ENCODE data around the gene KIF4A. TPM values are rescaled to one million over a fixed set of nuclear protein-coding genes. Genes with fewer than 3 reads are reported as not detected.

KIF4A gene
- total and polyA plus RNA-seq, 4 donors: 0.33 to 2.4 (median 0.64) TPM

DNA sequence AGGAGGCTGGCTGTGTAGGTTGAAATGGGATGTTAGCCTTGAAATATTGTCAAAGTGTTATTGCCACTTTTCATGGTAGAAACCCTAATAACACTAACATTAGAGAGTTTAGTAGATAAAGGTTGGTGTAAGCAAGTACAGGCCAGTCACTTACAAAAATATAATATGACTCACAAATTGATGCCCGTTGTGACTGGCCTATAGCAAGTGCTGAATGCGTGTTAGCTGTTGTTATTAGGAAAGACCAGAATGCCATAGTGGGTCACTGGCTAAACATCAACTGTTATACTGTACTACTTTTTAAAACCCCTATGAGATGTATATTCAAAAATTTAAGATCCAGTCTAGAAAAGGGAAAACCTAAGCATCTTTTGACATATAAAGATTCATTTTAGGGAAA is 112.8 kb downstream of the KIF4A start:
- Histone ChIP-seq H3K36me3 (ENCODE audit: control insufficient read depth in 4 of 4, insufficient read depth in 4 of 4, low read length in 4 of 4) (no peaks in the 10 kb centered on the region), H3K9ac (ENCODE audit: insufficient read depth in 1 of 2, low read length in 2 of 2) (no peak overlapping the region), H3K27ac (ENCODE audit: low read depth in 1 of 2, low read length in 1 of 2) (no peak overlapping the region), H3K9me3 (ENCODE audit: control insufficient read depth in 4 of 4, insufficient read depth in 3 of 4, low read length in 3 of 4) (no peaks in the 10 kb centered on the region), H3K4me1 (ENCODE audit: control insufficient read depth in 5 of 5, insufficient read depth in 5 of 5, low read length in 5 of 5) (no peaks in the 10 kb centered on the region), H3K27me3 (ENCODE audit: control insufficient read depth in 3 of 3, insufficient read depth in 3 of 3, low read length in 2 of 3) (no peaks in the 10 kb centered on the region), H3K4me3 (no peak overlapping the region)
- WGBS, 2 donors: 75 to 92% methylated on average over 2 of the region's 2 CpGs
- ATAC-seq (ENCODE audit: insufficient read depth, low FRiP score): no peak
- no peak for DNase-seq
- no peak for TF ChIP-seq CTCF (IDR thresholded peaks at IDR 0.05; ENCODE audit: control extremely low read depth, extremely low read depth)

GRCh38 chrX:70405003-70405402 is 115.1 kb downstream of the KIF4A start:
- TF ChIP-seq CTCF (IDR thresholded peaks at IDR 0.05; ENCODE audit: control extremely low read depth, extremely low read depth): no peak
- Histone ChIP-seq H3K9me3 (ENCODE audit: control insufficient read depth in 4 of 4, insufficient read depth in 3 of 4, low read length in 3 of 4) (no peaks in the 10 kb centered on the region), H3K27ac (ENCODE audit: low read depth in 1 of 2, low read length in 1 of 2) (no peak overlapping the region), H3K27me3 (ENCODE audit: control insufficient read depth in 3 of 3, insufficient read depth in 3 of 3, low read length in 2 of 3) (no peaks in the 10 kb centered on the region), H3K9ac (ENCODE audit: insufficient read depth in 1 of 2, low read length in 2 of 2) (no peak overlapping the region), H3K36me3 (ENCODE audit: control insufficient read depth in 4 of 4, insufficient read depth in 4 of 4, low read length in 4 of 4) (no peaks in the 10 kb centered on the region), H3K4me3 (no peak overlapping the region), H3K4me1 (ENCODE audit: control insufficient read depth in 5 of 5, insufficient read depth in 5 of 5, low read length in 5 of 5) (no peaks in the 10 kb centered on the region)
- no peak for ATAC-seq (ENCODE audit: insufficient read depth, low FRiP score)
- no peak for DNase-seq
- 74 to 100% methylated on average over 1 of the region's 1 CpG for WGBS, 2 donors

DNA sequence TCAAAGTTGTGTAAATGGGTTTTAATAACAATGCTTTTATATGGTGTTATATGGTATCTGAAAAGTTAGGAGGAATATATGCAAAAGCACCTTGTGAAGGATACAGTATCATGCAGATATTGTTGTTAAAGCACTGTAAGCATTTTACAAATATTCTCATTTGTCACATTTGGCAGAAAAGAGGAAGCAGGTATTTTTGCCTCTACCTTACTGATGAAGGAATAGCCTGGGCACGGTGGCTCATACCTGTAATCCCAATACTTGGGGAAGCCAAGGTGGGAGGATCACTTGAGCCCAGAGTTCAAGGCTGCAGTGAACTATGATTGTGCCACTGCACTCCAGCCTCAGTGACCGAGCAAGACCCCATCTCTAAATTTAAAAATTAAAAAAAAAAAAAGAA is 121.0 kb downstream of the KIF4A start:
- Histone ChIP-seq H3K4me1 (ENCODE audit: control insufficient read depth in 5 of 5, insufficient read depth in 5 of 5, low read length in 5 of 5) (no peaks in the 10 kb centered on the region), H3K9me3 (ENCODE audit: control insufficient read depth in 4 of 4, insufficient read depth in 3 of 4, low read length in 3 of 4) (no peaks in the 10 kb centered on the region), H3K27me3 (ENCODE audit: control insufficient read depth in 3 of 3, insufficient read depth in 3 of 3, low read length in 2 of 3) (no peaks in the 10 kb centered on the region), H3K9ac (ENCODE audit: insufficient read depth in 1 of 2, low read length in 2 of 2) (no peak overlapping the region), H3K27ac (ENCODE audit: low read depth in 1 of 2, low read length in 1 of 2) (no peak overlapping the region), H3K4me3 (no peak overlapping the region), H3K36me3 (ENCODE audit: control insufficient read depth in 4 of 4, insufficient read depth in 4 of 4, low read length in 4 of 4) (peaks cover 0 to 2% (median 0%) of the 10 kb centered on the region in 4 donors)
- WGBS, 2 donors: 79 to 100% methylated on average over 2 of the region's 2 CpGs
- ATAC-seq (ENCODE audit: insufficient read depth, low FRiP score): no peak
- no peak for TF ChIP-seq CTCF (IDR thresholded peaks at IDR 0.05; ENCODE audit: control extremely low read depth, extremely low read depth)
- DNase-seq: no peak

- WGBS, 2 donors: 82 to 100% methylated on average over 3 of the region's 3 CpGs
- Histone ChIP-seq H3K4me3 (no peak overlapping the region), H3K27me3 (ENCODE audit: control insufficient read depth in 3 of 3, insufficient read depth in 3 of 3, low read length in 2 of 3) (no peaks in the 10 kb centered on the region), H3K9me3 (ENCODE audit: control insufficient read depth in 4 of 4, insufficient read depth in 3 of 4, low read length in 3 of 4) (no peaks in the 10 kb centered on the region), H3K9ac (ENCODE audit: insufficient read depth in 1 of 2, low read length in 2 of 2) (no peak overlapping the region), H3K27ac (ENCODE audit: low read depth in 1 of 2, low read length in 1 of 2) (no peak overlapping the region), H3K36me3 (ENCODE audit: control insufficient read depth in 4 of 4, insufficient read depth in 4 of 4, low read length in 4 of 4) (peaks cover 0 to 2% (median 0%) of the 10 kb centered on the region in 4 donors), H3K4me1 (ENCODE audit: control insufficient read depth in 5 of 5, insufficient read depth in 5 of 5, low read length in 5 of 5) (no peaks in the 10 kb centered on the region)
- no peak for ATAC-seq (ENCODE audit: insufficient read depth, low FRiP score)
- DNase-seq: no peak
- no peak for TF ChIP-seq CTCF (IDR thresholded peaks at IDR 0.05; ENCODE audit: control extremely low read depth, extremely low read depth)
These were observed 121.6 kb downstream of the KIF4A start for GRCh38 chrX:70411475-70411874.

All from lung (tissue), 12 donors.